BE2C (cell line): ENCODE results near the gene METTL27.

ENCODE experiments used
- DNase-seq: peaks from one replicate; pipeline ENCODE4 v3.0.0-alpha.2; 2020
- H3K27me3 ChIP-seq: fragments of 250-450 bp; sonication (Bioruptor Pico); 2 replicates; pipeline ENCODE4 v1.5.1; 2020; ENCODE audit warnings: mild to moderate bottlenecking
- H3K36me3 ChIP-seq: fragments of 250-450 bp; sonication (Bioruptor Pico); 2 replicates; pipeline ENCODE4 v1.5.1; 2020; ENCODE audit warnings: mild to moderate bottlenecking
- H3K4me1 ChIP-seq: fragments of 250-450 bp; sonication (Bioruptor Pico); 2 replicates; pipeline ENCODE4 v1.5.1; 2020
- H3K4me3 ChIP-seq: 2 replicates; pipeline ENCODE4 v1.5.1; 2011; ENCODE audit warnings: low read depth, low read length
- H3K9me3 ChIP-seq: fragments of 250-450 bp; sonication (Bioruptor Pico); 2 replicates; pipeline ENCODE4 v1.5.1; 2020
- CTCF ChIP-seq: IDR thresholded peaks from 2 replicates; pipeline ENCODE4 v1.5.1; 2012; ENCODE audit warnings: mild to moderate bottlenecking, low read depth, low read length

METTL27 gene

GRCh38 chr7:73879977-73880681, 37.8 kb upstream of the METTL27 start:
- no peak overlapping the region for H3K4me3 ChIP-seq
- no peak for TF ChIP-seq CTCF
- H3K4me1 ChIP-seq, result no peaks in the 10 kb centered on the region
- no peak for DNase-seq
- H3K9me3 ChIP-seq, result no peaks in the 10 kb centered on the region
- H3K36me3 ChIP-seq, result no peaks in the 10 kb centered on the region
- peaks cover 33% of the 10 kb centered on the region for H3K27me3 ChIP-seq

- Histone ChIP-seq H3K4me1 (no peaks in the 10 kb centered on the region), H3K36me3 (no peaks in the 10 kb centered on the region), H3K9me3 (no peaks in the 10 kb centered on the region), H3K27me3 (peaks cover 22% of the 10 kb centered on the region), H3K4me3 (no peak overlapping the region)
- DNase-seq, result no peak
- no peak for TF ChIP-seq CTCF
These were observed 34.7 kb upstream of the METTL27 start for GRCh38 chr7:73876973-73877372.

GRCh38 chr7:73876361-73876760, 34.0 kb upstream of the METTL27 start:
- Histone ChIP-seq H3K4me1 (no peaks in the 10 kb centered on the region; the same call in 1 of the 2 replicates), H3K4me3 (no peak overlapping the region), H3K36me3 (no peaks in the 10 kb centered on the region), H3K27me3 (peaks cover 16% of the 10 kb centered on the region), H3K9me3 (no peaks in the 10 kb centered on the region)
- no peak for DNase-seq
- no peak for TF ChIP-seq CTCF

GRCh38 chr7:73872056-73872908, 30.0 kb upstream of the METTL27 start:
- Histone ChIP-seq H3K36me3 (no peaks in the 10 kb centered on the region), H3K9me3 (no peaks in the 10 kb centered on the region), H3K4me3 (no peak overlapping the region), H3K4me1 (no peaks in the 10 kb centered on the region; the same call in none of the 2 replicates), H3K27me3 (no peaks in the 10 kb centered on the region)
- no peak for DNase-seq
- no peak for TF ChIP-seq CTCF

- Histone ChIP-seq H3K27me3 (no peaks in the 10 kb centered on the region), H3K4me3 (no peak overlapping the region), H3K36me3 (no peaks in the 10 kb centered on the region), H3K4me1 (no peaks in the 10 kb centered on the region; the same call in none of the 2 replicates), H3K9me3 (no peaks in the 10 kb centered on the region)
- DNase-seq, result no peak
- no peak for TF ChIP-seq CTCF
These were observed 29.1 kb upstream of the METTL27 start for GRCh38 chr7:73871163-73872011.
